Ascending aorta (tissue), 2 donors: ENCODE results near the gene UMOD. TPM values are rescaled to one million over a fixed set of nuclear protein-coding genes. Genes with fewer than 3 reads are reported as not detected.

Experiments used
- DNase-seq, 2 donors: peaks; one replicate each; pipeline ENCODE4 v3.0.0-alpha.2; 2019; ENCODE audit warnings: low spot score in 2 of 2
- H3K27ac ChIP-seq, 2 donors: fragments of 200-600 bp; sonication (generic); one replicate each; pipeline ENCODE4 v1.5.1; 2016 to 2017; ENCODE audit warnings: mild to moderate bottlenecking in 1 of 2
- H3K27me3 ChIP-seq: fragments of 200-600 bp; sonication (generic); one replicate; pipeline ENCODE4 v1.5.1; 2017
- H3K36me3 ChIP-seq, 2 donors: fragments of 200-600 bp; sonication (generic); one replicate each; pipeline ENCODE4 v1.5.1; 2016
- H3K4me1 ChIP-seq, 2 donors: fragments of 200-600 bp; sonication (generic); one replicate each; pipeline ENCODE4 v1.5.1; 2016 to 2017; ENCODE audit warnings: mild to moderate bottlenecking in 1 of 2
- H3K4me3 ChIP-seq, 2 donors: fragments of 200-600 bp; sonication (generic); one replicate each; pipeline ENCODE4 v1.5.1; 2016 to 2017; ENCODE audit warnings: mild to moderate bottlenecking in 1 of 2
- H3K9me3 ChIP-seq, 2 donors: fragments of 200-600 bp; sonication (generic); one replicate each; pipeline ENCODE4 v1.5.1; 2016
- CTCF ChIP-seq, 3 experiments: fragments of 200-600 bp in 2 of 3; fragments of 450-650 bp in 1 of 3; sonication (generic) in 2 of 3; IDR thresholded peaks; one replicate each; pipeline ENCODE4 v1.5.1; 2016 to 2019; ENCODE audit warnings: antibody characterized with exemption in 3 of 3, mild to moderate bottlenecking in 1 of 3, moderate library complexity in 1 of 3
- intact Hi-C: fragments of 100-400 bp; cut with DNase I; formaldehyde crosslinking; loops from one replicate; pipeline ENCODE4 v1.15.1; 2023
- total RNA-seq: library from RNA; depleted of rRNA; stranded (reverse); fragments of >200 nt; gene quantifications from one replicate; pipeline ENCODE4 v1.1.0, GENCODE V29; 2016

The UMOD gene
- total RNA-seq, 1 donor from 2014 or later = not detected

- Histone ChIP-seq H3K4me1 (no peaks in the 10 kb centered on the region), H3K9me3 (no peaks in the 10 kb centered on the region), H3K27me3 (no peaks in the 10 kb centered on the region), H3K4me3 (no peak overlapping the region), H3K27ac (no peak overlapping the region), H3K36me3 (no peaks in the 10 kb centered on the region)
- no peak for DNase-seq
- no peak for TF ChIP-seq CTCF (IDR thresholded peaks at IDR 0.05)
- intact Hi-C loops = no loop called here
Measured at GRCh38 chr16:20306401-20306800, 46.1 kb downstream of the UMOD start.

- H3K27ac ChIP-seq = no peak overlapping the region
- intact Hi-C loops = no loop called here
- no peak for TF ChIP-seq CTCF (IDR thresholded peaks at IDR 0.05)
- DNase-seq = no peak
- no peaks in the 10 kb centered on the region for H3K36me3 ChIP-seq
- H3K4me1 ChIP-seq = no peaks in the 10 kb centered on the region
- H3K9me3 ChIP-seq = no peaks in the 10 kb centered on the region
- H3K27me3 ChIP-seq = no peaks in the 10 kb centered on the region
- H3K4me3 ChIP-seq = no peak overlapping the region
Measured at GRCh38 chr16:20303012-20303411, 49.5 kb downstream of the UMOD start.

GRCh38 chr16:20302389-20302788 is 50.1 kb downstream of the UMOD start:
- no peak for TF ChIP-seq CTCF (IDR thresholded peaks at IDR 0.05)
- intact Hi-C loops = no loop called here
- H3K27me3 ChIP-seq = no peaks in the 10 kb centered on the region
- no peaks in the 10 kb centered on the region for H3K36me3 ChIP-seq
- no peaks in the 10 kb centered on the region for H3K9me3 ChIP-seq
- no peaks in the 10 kb centered on the region for H3K4me1 ChIP-seq
- H3K27ac ChIP-seq = no peak overlapping the region
- no peak for DNase-seq
- H3K4me3 ChIP-seq = no peak overlapping the region

GRCh38 chr16:20301840-20302239 is 50.7 kb downstream of the UMOD start:
- Histone ChIP-seq H3K9me3 (no peaks in the 10 kb centered on the region), H3K27me3 (no peaks in the 10 kb centered on the region), H3K4me1 (no peaks in the 10 kb centered on the region), H3K27ac (no peak overlapping the region), H3K36me3 (no peaks in the 10 kb centered on the region), H3K4me3 (no peak overlapping the region)
- intact Hi-C loops = no loop called here
- no peak for DNase-seq
- no peak for TF ChIP-seq CTCF (IDR thresholded peaks at IDR 0.05)

GRCh38 chr16:20300312-20301097 is 52.0 kb downstream of the UMOD start:
- no peaks in the 10 kb centered on the region for H3K4me1 ChIP-seq
- no peak overlapping the region for H3K27ac ChIP-seq
- peak in 2 of 3 experiments; percentile 27 to 34 for TF ChIP-seq CTCF (IDR thresholded peaks at IDR 0.05)
- no peaks in the 10 kb centered on the region for H3K9me3 ChIP-seq
- no peaks in the 10 kb centered on the region for H3K27me3 ChIP-seq
- H3K4me3 ChIP-seq = no peak overlapping the region
- no peak for DNase-seq
- H3K36me3 ChIP-seq = no peaks in the 10 kb centered on the region
- intact Hi-C loops = no loop called here
